NCI-H774 (cell line): ENCODE measurements around the gene KIAA0930.

Experiments
- DNase-seq: peaks from one replicate; lab custom pipeline; 2025; lab: John Stamatoyannopoulos, UW

KIAA0930 gene

GRCh38 chr22:45237065-45237990, 3.4 kb downstream of the KIAA0930 start:
- no peak for DNase-seq

GRCh38 chr22:45235851-45236342, 4.8 kb downstream of the KIAA0930 start:
- peak; percentile 11 for DNase-seq

GRCh38 chr22:45235101-45235777, 5.5 kb downstream of the KIAA0930 start:
- DNase-seq, result no peak

- no peak for DNase-seq
Observed at GRCh38 chr22:45233827-45234226, 6.9 kb downstream of the KIAA0930 start.

- no peak for DNase-seq
Observed at GRCh38 chr22:45233386-45233785, 7.3 kb downstream of the KIAA0930 start.

GRCh38 chr22:45231293-45231692, 9.4 kb downstream of the KIAA0930 start:
- no peak for DNase-seq

GRCh38 chr22:45230026-45230721, 10.5 kb downstream of the KIAA0930 start:
- DNase-seq, result no peak

- DNase-seq, result no peak
Observed at GRCh38 chr22:45229181-45229580, 11.5 kb downstream of the KIAA0930 start.

GRCh38 chr22:45228401-45228754, 12.3 kb downstream of the KIAA0930 start:
- no peak for DNase-seq

GRCh38 chr22:45227645-45228400, 12.9 kb downstream of the KIAA0930 start:
- no peak for DNase-seq

GRCh38 chr22:45226503-45227186, 14.0 kb downstream of the KIAA0930 start:
- DNase-seq, result no peak

GRCh38 chr22:45225732-45226502, 14.8 kb downstream of the KIAA0930 start:
- DNase-seq, result no peak

- no peak for DNase-seq
Observed at GRCh38 chr22:45224988-45225731, 15.5 kb downstream of the KIAA0930 start.

- no peak for DNase-seq
Observed at GRCh38 chr22:45224331-45224730, 16.4 kb downstream of the KIAA0930 start.

- no peak for DNase-seq
Observed at GRCh38 chr22:45223304-45224117, 17.2 kb downstream of the KIAA0930 start.

GRCh38 chr22:45221201-45221600, 19.5 kb downstream of the KIAA0930 start:
- DNase-seq, result no peak

- DNase-seq, result peak; percentile 13
Observed at GRCh38 chr22:45218976-45219375, 21.7 kb downstream of the KIAA0930 start.

GRCh38 chr22:45217806-45218205, 22.9 kb downstream of the KIAA0930 start:
- DNase-seq, result no peak

GRCh38 chr22:45217345-45217744, 23.3 kb downstream of the KIAA0930 start:
- no peak for DNase-seq
